Esophagus squamous epithelium (tissue), 5 donors: Measurements from ENCODE around the gene EGFL8. TPM values are rescaled to one million over a fixed set of nuclear protein-coding genes. Genes with fewer than 3 reads are reported as not detected.

Source experiments
- DNase-seq: peaks from one replicate; lab custom pipeline; 2025; lab: John Stamatoyannopoulos, UW
- H3K27ac ChIP-seq, 4 donors: fragments of 200-600 bp; sonication (generic); one replicate each; pipeline ENCODE4 v1.5.1; 2016 to 2019; ENCODE audit warnings: mild to moderate bottlenecking in 1 of 4
- H3K27me3 ChIP-seq, 4 donors: fragments of 200-600 bp; sonication (generic); 1 replicate in 3 of 4; 2 replicates in 1 of 4; pipeline versions ENCODE4 v1.5.1 to v1.6.0; 2017 to 2021; ENCODE audit warnings: antibody characterized with exemption in 1 of 4
- H3K36me3 ChIP-seq, 3 donors: fragments of 200-600 bp; sonication (generic); one replicate each; pipeline ENCODE4 v1.5.1; 2016 to 2019
- H3K4me1 ChIP-seq, 3 donors: fragments of 200-600 bp; sonication (generic); one replicate each; pipeline ENCODE4 v1.5.1; 2017 to 2019
- H3K4me3 ChIP-seq, 4 donors: fragments of 200-600 bp; sonication (generic); 1 replicate in 3 of 4; 2 replicates in 1 of 4; pipeline ENCODE4 v1.5.1; 2016 to 2019; ENCODE audit warnings: mild to moderate bottlenecking in 2 of 4, moderate library complexity in 1 of 4
- H3K9me3 ChIP-seq, 3 donors: fragments of 200-600 bp; sonication (generic); one replicate each; pipeline ENCODE4 v1.5.1; 2016 to 2019
- POLR2A ChIP-seq, 4 donors: fragments of 450-650 bp; IDR thresholded peaks; one replicate each; pipeline ENCODE4 v1.6.1; 2017; ENCODE audit warnings: antibody characterized with exemption in 4 of 4, mild to moderate bottlenecking in 4 of 4, moderate library complexity in 3 of 4
- WGBS, 2 donors: methylation state at CpG; one replicate each; pipeline ENCODE4 v1.1.5; 2018; 5-methylcytosine and 5-hydroxymethylcytosine counted together
- intact Hi-C: fragments of 100-400 bp; cut with DNase I; formaldehyde crosslinking; loops from one replicate; pipeline ENCODE4 v1.15.0; 2022
- total RNA-seq, 4 donors: library from RNA; depleted of rRNA; stranded (reverse); fragments of >200 nt; gene quantifications; one replicate each; pipeline ENCODE4 v1.1.0, GENCODE V29; 2016
- TF ChIP-seq, protein P1 (sequence below), 6 experiments: fragments of 450-650 bp in 4 of 6; fragments of 200-600 bp in 2 of 6; sonication (generic) in 2 of 6; IDR thresholded peaks; one replicate each; pipeline ENCODE4 v1.5.1; 2016 to 2019; ENCODE audit warnings: antibody characterized with exemption in 6 of 6, mild to moderate bottlenecking in 4 of 6, moderate library complexity in 4 of 6
- donor health status: DM: yes; HTN: yes; CAD: no.

Gene EGFL8
- total RNA-seq, 4 donors from 2014 or later, result 4.8 to 15.1 (median 8.2) TPM

DNA sequence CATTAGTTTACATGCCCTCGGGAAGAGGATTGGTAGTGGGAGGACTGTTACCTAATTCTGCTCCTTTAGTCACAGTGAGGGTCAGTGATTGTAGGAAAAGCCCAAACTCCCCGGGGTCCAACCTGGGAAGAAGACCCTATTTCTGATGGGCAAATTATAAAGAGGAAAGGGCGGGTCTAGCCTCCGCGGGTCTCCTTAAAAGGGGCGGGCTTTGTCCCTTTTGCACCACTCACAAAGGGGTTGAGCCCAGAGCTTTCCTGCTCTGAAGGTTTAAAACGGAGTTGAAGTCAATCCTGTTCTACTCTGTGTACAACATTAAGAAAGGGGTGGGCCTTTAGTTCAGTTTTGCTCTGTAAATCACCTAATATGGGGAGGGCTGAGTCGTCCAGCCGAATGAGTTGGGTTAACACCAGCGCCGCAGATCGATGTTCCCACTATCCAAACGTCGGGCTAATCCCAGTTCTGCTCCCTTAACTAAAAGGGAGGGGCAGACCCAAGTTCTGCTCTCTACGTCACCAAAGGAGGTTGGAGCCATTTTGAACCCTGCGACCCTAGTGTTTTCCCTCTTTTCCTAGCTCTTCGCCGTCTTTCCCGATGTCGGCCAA, 12.9 kb downstream of the EGFL8 start:
- 0% methylated on average over 15 to 19 of the region's 20 CpGs for WGBS, 2 donors
- no peaks in the 10 kb centered on the region for H3K27me3 ChIP-seq
- H3K9me3 ChIP-seq, result no peaks in the 10 kb centered on the region
- TF ChIP-seq POLR2A (IDR thresholded peaks at IDR 0.05), result peak in 2 of 4 donors; percentile 18 to 38
- TF ChIP-seq, protein P1, sequence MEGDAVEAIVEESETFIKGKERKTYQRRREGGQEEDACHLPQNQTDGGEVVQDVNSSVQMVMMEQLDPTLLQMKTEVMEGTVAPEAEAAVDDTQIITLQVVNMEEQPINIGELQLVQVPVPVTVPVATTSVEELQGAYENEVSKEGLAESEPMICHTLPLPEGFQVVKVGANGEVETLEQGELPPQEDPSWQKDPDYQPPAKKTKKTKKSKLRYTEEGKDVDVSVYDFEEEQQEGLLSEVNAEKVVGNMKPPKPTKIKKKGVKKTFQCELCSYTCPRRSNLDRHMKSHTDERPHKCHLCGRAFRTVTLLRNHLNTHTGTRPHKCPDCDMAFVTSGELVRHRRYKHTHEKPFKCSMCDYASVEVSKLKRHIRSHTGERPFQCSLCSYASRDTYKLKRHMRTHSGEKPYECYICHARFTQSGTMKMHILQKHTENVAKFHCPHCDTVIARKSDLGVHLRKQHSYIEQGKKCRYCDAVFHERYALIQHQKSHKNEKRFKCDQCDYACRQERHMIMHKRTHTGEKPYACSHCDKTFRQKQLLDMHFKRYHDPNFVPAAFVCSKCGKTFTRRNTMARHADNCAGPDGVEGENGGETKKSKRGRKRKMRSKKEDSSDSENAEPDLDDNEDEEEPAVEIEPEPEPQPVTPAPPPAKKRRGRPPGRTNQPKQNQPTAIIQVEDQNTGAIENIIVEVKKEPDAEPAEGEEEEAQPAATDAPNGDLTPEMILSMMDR (IDR thresholded peaks at IDR 0.05), result no peak
- peak overlapping the region; percentile 39 to 96 (median 80) for H3K4me3 ChIP-seq
- H3K36me3 ChIP-seq, result peaks cover 0 to 29% (median 6%) of the 10 kb centered on the region in 3 donors
- DNase-seq, result no peak
- peaks cover 27 to 86% (median 48%) of the 10 kb centered on the region in 3 donors for H3K4me1 ChIP-seq
- intact Hi-C loops, result no loop called here
- peak overlapping the region; percentile 90 to 97 (median 96) for H3K27ac ChIP-seq

DNA sequence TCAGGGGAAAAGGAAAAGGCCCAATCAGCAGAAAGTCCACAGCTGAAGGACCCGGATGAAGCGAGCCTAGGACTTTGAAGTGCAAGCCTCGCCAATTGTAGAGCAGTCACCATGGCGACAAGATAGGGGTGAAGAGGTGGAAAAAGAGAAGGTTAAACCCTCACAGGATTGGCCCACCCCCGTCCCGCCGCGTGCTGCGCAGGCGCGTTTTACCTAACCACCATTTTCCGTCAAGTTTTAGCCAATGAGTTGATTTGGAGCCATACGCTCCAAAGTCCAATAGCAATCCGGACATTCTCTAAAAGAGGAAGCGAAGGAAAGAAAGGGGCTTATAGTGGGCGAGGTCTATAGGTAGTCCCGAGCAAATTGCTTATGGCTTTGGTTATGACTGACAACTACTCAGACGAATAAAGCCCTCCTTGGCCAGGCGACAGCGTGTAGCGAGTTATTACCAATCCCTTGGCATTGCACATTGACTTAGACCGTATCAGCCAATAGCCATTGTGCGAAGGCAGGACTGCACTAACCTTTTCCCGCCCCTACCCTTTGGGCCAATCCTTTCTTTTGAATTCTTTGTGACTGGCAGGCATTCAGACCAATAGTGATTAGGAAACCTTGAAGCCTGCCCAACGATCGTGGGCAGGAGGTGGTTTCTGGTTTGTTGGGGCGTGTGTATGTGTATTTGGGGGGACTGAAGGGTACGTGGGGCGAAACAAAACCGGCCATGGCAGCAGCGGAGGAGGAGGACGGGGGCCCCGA, 13.6 kb downstream of the EGFL8 start, which contains the start of gene RNF5:
RNF5 (plus strand) TSS at position 618 of the 759 bp plus-strand sequence; CDS start at position 725, 107 bp downstream.
- intact Hi-C loops, result no loop called here
- TF ChIP-seq POLR2A (IDR thresholded peaks at IDR 0.05), result peak in 2 of 4 donors; percentile 8 to 47
- TF ChIP-seq, protein P1 (IDR thresholded peaks at IDR 0.05), result no peak
- Histone ChIP-seq H3K9me3 (no peaks in the 10 kb centered on the region), H3K4me1 (peaks cover 27 to 84% (median 45%) of the 10 kb centered on the region in 3 donors), H3K27me3 (no peaks in the 10 kb centered on the region), H3K36me3 (peaks cover 0 to 36% (median 6%) of the 10 kb centered on the region in 3 donors), H3K4me3 (peak within 1 kb of the TSS; percentile 39 to 96 (median 80)), H3K27ac (peak within 1 kb of the TSS; percentile 90 to 97 (median 96))
- 0% methylated on average over 21 to 22 of the region's 33 CpGs for WGBS, 2 donors
- peak; percentile 90 for DNase-seq

DNA sequence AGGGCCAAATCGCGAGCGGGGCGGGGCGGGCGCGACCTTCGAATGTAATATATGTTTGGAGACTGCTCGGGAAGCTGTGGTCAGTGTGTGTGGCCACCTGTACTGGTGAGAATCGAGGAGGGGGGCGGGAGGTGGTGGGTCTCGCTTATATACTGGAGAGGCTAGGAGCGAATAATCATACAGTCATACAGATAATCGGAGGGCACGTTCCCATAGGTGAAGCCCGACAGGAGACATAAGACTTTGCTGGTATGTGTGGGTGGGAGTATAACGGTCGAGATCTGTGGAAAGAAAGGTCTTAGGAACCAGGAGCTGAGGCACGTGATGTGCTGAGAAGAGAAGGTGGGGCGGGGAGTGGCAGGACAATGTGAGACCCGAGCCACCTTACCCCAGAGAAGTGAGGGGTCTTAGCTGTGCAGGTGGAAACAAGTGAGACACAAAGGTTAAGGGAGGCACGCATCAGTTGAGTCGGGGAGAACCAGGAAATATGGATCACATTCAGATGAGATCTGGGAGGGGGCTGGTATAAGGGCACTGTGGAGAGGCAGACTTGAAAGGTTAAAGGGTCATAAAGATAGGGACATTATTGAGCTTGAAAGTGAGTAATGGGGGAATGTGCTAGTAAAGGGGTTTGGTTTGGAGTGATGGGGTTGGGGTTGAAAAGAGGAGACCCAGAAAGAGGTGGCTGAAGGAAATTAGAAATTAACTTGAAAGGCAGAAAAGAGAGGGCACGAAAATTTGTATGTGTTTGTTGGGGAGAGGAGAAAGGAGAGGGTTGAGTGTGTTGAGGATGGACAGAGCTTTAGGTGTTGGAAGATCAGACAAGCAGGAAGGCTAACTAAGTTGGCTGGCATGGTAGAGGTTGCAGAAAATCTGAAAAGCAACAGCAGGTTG, 14.4 kb downstream of the EGFL8 start:
- intact Hi-C loops, result no loop called here
- Histone ChIP-seq H3K4me3 (peak overlapping the region; percentile 39 to 96 (median 80)), H3K36me3 (peaks cover 6 to 44% (median 6%) of the 10 kb centered on the region in 3 donors), H3K4me1 (peaks cover 27 to 76% (median 44%) of the 10 kb centered on the region in 3 donors), H3K9me3 (no peaks in the 10 kb centered on the region), H3K27ac (peak overlapping the region; percentile 90 to 97 (median 96)), H3K27me3 (no peaks in the 10 kb centered on the region)
- DNase-seq, result no peak
- TF ChIP-seq POLR2A (IDR thresholded peaks at IDR 0.05), result peak in 1 of 4 donors; percentile 25
- TF ChIP-seq, protein P1 (IDR thresholded peaks at IDR 0.05), result no peak
- WGBS, 2 donors, result 2% methylated on average over 17 of the region's 24 CpGs

DNA sequence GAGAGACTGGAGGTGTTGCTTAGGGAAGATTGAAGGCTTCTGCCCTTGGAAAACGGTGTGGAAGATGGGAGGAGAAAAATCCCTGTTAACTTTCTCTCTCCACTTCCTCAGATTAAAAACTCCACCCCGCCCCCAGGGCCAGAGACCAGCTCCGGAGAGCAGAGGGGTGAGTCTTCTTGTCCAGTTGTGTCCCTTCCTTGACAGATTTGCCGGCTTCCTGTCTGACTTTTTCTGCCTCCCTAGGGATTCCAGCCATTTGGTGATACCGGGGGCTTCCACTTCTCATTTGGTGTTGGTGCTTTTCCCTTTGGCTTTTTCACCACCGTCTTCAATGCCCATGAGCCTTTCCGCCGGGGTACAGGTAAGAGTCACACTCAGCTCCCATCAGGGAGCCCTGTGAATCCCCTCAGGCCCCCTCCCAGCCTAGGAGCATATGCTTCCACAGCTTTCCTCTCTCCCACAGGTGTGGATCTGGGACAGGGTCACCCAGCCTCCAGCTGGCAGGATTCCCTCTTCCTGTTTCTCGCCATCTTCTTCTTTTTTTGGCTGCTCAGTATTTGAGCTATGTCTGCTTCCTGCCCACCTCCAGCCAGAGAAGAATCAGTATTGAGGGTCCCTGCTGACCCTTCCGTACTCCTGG, 15.5 kb downstream of the EGFL8 start:
- intact Hi-C loops, result no loop called here
- no peaks in the 10 kb centered on the region for H3K27me3 ChIP-seq
- WGBS, 2 donors, result 58 to 64% methylated on average over 10 of the region's 10 CpGs
- H3K4me1 ChIP-seq, result peaks cover 26 to 70% (median 40%) of the 10 kb centered on the region in 3 donors
- peaks cover 6 to 49% (median 6%) of the 10 kb centered on the region in 3 donors for H3K36me3 ChIP-seq
- no peaks in the 10 kb centered on the region for H3K9me3 ChIP-seq
- DNase-seq, result no peak
- TF ChIP-seq POLR2A (IDR thresholded peaks at IDR 0.05), result no peak
- peak overlapping the region in 3 of 4 donors; percentile 40 to 97 (median 96) for H3K27ac ChIP-seq
- peak overlapping the region in 1 of 4 donors; percentile 66 for H3K4me3 ChIP-seq
